Measurements from ENCODE around the gene EFCAB12. TPM values are rescaled to one million over a fixed set of nuclear protein-coding genes. Genes with fewer than 3 reads are reported as not detected.

Gene EFCAB12
- total RNA-seq, 1 donor from 2014 or later = 6.0 TPM

DNA sequence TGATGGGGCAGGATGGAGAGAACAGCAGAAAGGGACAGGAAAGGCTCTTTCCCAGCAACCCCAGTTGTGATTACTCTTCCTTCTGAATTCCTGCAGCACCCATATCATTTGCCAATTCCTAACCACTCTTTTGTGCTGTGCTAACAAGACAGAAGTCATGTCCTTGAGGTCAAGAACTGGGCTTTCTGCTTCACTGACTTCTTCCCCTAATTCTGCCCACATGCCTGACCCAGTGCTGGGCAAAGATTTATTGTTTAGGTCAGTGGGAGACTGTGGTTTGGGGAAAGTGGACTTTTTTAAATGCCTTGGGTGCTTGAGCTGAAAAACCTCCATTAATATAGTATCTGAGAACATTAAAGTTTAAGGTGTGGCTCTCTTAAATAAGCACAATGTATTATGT, 4.2 kb upstream of the EFCAB12 start:
- H3K9me3 Mint-ChIP-seq = no peaks in the 10 kb centered on the region
- H3K4me1 Mint-ChIP-seq (ENCODE audit: unreplicated experiment) = peaks cover 40% of the 10 kb centered on the region
- DNase-seq (ENCODE audit: extremely low spot score, unreplicated experiment) = no peak
- H3K27ac Mint-ChIP-seq = no peak overlapping the region
- no peak for TF ChIP-seq CTCF (conservative IDR thresholded peaks at IDR 0.05)
- H3K4me3 Mint-ChIP-seq = no peak overlapping the region
- H3K36me3 Mint-ChIP-seq = peaks cover 19% of the 10 kb centered on the region
- peaks cover 4% of the 10 kb centered on the region for H3K27me3 Mint-ChIP-seq

GRCh38 chr3:129432036-129432435, 3.6 kb upstream of the EFCAB12 start:
- H3K27ac Mint-ChIP-seq = peak overlapping the region; percentile 43
- TF ChIP-seq CTCF (conservative IDR thresholded peaks at IDR 0.05) = no peak
- peaks cover 6% of the 10 kb centered on the region for H3K27me3 Mint-ChIP-seq
- no peak for DNase-seq (ENCODE audit: extremely low spot score, unreplicated experiment)
- no peak overlapping the region for H3K4me3 Mint-ChIP-seq
- H3K9me3 Mint-ChIP-seq = no peaks in the 10 kb centered on the region
- H3K36me3 Mint-ChIP-seq = peaks cover 19% of the 10 kb centered on the region
- H3K4me1 Mint-ChIP-seq (ENCODE audit: unreplicated experiment) = peaks cover 41% of the 10 kb centered on the region

DNA sequence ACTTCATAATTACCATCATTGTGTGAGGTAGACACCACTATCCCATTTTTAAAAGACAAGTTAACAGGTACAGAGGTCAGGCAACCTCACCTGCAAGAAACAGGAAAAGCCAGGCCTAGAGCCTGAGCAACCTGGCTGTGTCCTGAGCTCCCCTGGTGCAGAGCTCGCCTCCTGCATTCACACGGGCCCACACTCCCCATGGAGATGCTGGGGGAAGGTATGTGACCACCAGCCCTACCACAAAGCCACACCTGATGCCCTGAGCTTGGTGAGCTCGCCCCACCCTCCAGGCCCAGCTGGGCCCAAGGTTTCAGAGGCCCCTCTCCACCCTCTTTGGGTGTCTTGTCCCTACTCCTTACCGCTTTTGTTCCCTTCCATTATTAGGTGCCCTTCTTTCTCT, 1.2 kb upstream of the EFCAB12 start:
- H3K9me3 Mint-ChIP-seq = no peaks in the 10 kb centered on the region
- TF ChIP-seq CTCF (conservative IDR thresholded peaks at IDR 0.05) = no peak
- peak overlapping the region; percentile 93 for H3K4me3 Mint-ChIP-seq
- peaks cover 12% of the 10 kb centered on the region for H3K27me3 Mint-ChIP-seq
- H3K27ac Mint-ChIP-seq = peak overlapping the region; percentile 88
- H3K4me1 Mint-ChIP-seq (ENCODE audit: unreplicated experiment) = peaks cover 25% of the 10 kb centered on the region
- DNase-seq (ENCODE audit: extremely low spot score, unreplicated experiment) = no peak
- peaks cover 13% of the 10 kb centered on the region for H3K36me3 Mint-ChIP-seq

GRCh38 chr3:129429080-129429451, 630 bp upstream of the EFCAB12 start:
- TF ChIP-seq CTCF (conservative IDR thresholded peaks at IDR 0.05) = no peak
- Mint-ChIP-seq H3K9me3 (no peaks in the 10 kb centered on the region), H3K27me3 (peaks cover 12% of the 10 kb centered on the region), H3K4me3 (peak overlapping the region; percentile 93), H3K27ac (peak overlapping the region; percentile 88), H3K4me1 (ENCODE audit: unreplicated experiment) (peaks cover 26% of the 10 kb centered on the region), H3K36me3 (peaks cover 10% of the 10 kb centered on the region)
- DNase-seq (ENCODE audit: extremely low spot score, unreplicated experiment) = no peak

DNA sequence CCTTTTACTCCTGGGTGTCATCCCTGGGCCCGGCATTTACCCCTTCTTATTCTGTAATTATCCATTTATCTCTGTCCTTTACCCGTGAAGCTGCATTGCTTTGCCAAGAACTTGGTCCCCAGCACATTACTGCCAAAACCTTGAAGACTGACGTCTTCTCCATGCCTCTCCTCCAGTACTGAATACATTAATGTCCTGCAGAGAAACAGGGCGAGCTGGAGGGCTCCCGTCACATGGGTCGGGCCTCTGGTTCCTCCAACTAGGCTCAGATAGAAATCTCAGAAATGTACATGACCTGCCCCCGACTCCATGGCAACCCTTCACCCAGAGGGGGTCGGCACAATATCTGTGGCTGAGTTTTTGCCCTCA, 445 bp downstream of the EFCAB12 start:
- TF ChIP-seq CTCF (conservative IDR thresholded peaks at IDR 0.05) = no peak
- peaks cover 12% of the 10 kb centered on the region for H3K27me3 Mint-ChIP-seq
- no peaks in the 10 kb centered on the region for H3K9me3 Mint-ChIP-seq
- peak overlapping the region; percentile 93 for H3K4me3 Mint-ChIP-seq
- peak overlapping the region; percentile 0 for H3K27ac Mint-ChIP-seq
- peaks cover 29% of the 10 kb centered on the region for H3K4me1 Mint-ChIP-seq (ENCODE audit: unreplicated experiment)
- peaks cover 4% of the 10 kb centered on the region for H3K36me3 Mint-ChIP-seq
- no peak for DNase-seq (ENCODE audit: extremely low spot score, unreplicated experiment)

DNA sequence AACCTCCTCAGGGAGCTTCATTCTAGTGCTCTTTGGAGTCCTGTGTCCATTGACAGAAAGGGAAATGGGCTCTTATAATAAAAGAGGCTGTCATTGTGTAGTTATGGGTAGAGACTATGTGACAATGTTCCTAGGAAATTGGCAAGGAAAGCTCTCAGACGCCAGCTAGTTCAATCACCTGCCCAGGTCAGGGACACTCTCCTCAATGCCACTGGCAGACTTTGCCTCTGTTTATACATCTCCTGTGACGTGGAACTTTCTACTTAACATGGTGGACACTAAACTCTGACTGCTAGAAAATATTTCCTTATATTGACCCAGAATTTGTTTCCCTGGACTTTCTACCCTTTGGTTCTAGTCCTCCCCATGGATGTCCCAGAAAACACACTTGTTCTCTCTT, 2.8 kb downstream of the EFCAB12 start:
- Mint-ChIP-seq H3K9me3 (no peaks in the 10 kb centered on the region), H3K4me1 (ENCODE audit: unreplicated experiment) (peaks cover 29% of the 10 kb centered on the region), H3K36me3 (peaks cover 4% of the 10 kb centered on the region), H3K27ac (no peak overlapping the region), H3K27me3 (peaks cover 15% of the 10 kb centered on the region), H3K4me3 (no peak overlapping the region)
- DNase-seq (ENCODE audit: extremely low spot score, unreplicated experiment) = no peak
- no peak for TF ChIP-seq CTCF (conservative IDR thresholded peaks at IDR 0.05)

All from type B pancreatic cell (in vitro differentiated cells).